22Rv1 (cell line): ENCODE data around the gene BNC2.

ENCODE experiments used
- ZFX ChIP-seq: fragments of 450-650 bp; IDR thresholded peaks from 2 replicates; pipeline ENCODE4 v1.6.1; 2017; ENCODE audit warnings: antibody characterized with exemption, borderline replicate concordance
- TF ChIP-seq, protein P1 (sequence below): fragments of 450-650 bp; IDR thresholded peaks from 2 replicates; pipeline ENCODE4 v1.5.1; 2017; ENCODE audit warnings: mild to moderate bottlenecking

- TF ChIP-seq, protein P1, sequence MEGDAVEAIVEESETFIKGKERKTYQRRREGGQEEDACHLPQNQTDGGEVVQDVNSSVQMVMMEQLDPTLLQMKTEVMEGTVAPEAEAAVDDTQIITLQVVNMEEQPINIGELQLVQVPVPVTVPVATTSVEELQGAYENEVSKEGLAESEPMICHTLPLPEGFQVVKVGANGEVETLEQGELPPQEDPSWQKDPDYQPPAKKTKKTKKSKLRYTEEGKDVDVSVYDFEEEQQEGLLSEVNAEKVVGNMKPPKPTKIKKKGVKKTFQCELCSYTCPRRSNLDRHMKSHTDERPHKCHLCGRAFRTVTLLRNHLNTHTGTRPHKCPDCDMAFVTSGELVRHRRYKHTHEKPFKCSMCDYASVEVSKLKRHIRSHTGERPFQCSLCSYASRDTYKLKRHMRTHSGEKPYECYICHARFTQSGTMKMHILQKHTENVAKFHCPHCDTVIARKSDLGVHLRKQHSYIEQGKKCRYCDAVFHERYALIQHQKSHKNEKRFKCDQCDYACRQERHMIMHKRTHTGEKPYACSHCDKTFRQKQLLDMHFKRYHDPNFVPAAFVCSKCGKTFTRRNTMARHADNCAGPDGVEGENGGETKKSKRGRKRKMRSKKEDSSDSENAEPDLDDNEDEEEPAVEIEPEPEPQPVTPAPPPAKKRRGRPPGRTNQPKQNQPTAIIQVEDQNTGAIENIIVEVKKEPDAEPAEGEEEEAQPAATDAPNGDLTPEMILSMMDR = no peak
- no peak for TF ChIP-seq ZFX
Measured at GRCh38 chr9:16624744-16625117, 245.7 kb downstream of the BNC2 start.
